ENCODE measurements around the gene ARMS2.

- no peak for TF ChIP-seq CTCF (IDR thresholded peaks at IDR 0.05)
- TF ChIP-seq ZFX (IDR thresholded peaks at IDR 0.05; ENCODE audit: borderline replicate concordance): no peak
These were observed 49.6 kb downstream of the ARMS2 start for GRCh38 chr10:122503886-122504609.
